Peyer's patch (tissue), 4 donors: ENCODE measurements around the gene PIGU.

ENCODE experiments used
- POLR2A ChIP-seq, 2 donors: fragments of 450-650 bp; IDR thresholded peaks; one replicate each; pipeline ENCODE4 v1.5.1; 2017; ENCODE audit warnings: antibody characterized with exemption in 2 of 2, mild to moderate bottlenecking in 2 of 2, moderate library complexity in 2 of 2
- TF ChIP-seq, protein P1 (sequence below), 6 experiments: fragments of 450-650 bp in 4 of 6; fragments of 200-600 bp in 2 of 6; sonication (generic) in 1 of 6; IDR thresholded peaks; one replicate each; pipeline ENCODE4 v1.5.1; 2017 to 2019; ENCODE audit warnings: antibody characterized with exemption in 6 of 6, mild to moderate bottlenecking in 3 of 6, moderate library complexity in 1 of 6

DNA sequence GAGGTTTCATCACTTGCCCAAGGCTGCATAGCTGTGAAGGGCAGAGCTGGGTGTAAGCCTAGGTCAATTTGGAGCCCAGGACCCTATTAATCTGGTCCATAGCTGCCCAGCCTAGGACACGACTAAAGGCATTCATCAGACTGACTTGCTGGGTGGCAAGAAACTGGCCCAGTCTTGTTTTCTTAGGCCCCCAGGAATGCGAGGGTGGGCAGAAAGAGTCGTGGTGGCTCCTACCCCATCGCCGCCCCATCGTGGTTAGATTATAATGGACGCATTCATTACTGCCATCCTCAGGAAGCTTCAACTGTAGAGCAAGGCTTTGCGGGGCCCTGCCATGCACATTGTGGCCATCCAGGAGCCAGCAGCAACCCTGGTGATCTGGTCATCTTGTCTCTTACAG, 144.6 kb downstream of the PIGU start:
- TF ChIP-seq, protein P1, sequence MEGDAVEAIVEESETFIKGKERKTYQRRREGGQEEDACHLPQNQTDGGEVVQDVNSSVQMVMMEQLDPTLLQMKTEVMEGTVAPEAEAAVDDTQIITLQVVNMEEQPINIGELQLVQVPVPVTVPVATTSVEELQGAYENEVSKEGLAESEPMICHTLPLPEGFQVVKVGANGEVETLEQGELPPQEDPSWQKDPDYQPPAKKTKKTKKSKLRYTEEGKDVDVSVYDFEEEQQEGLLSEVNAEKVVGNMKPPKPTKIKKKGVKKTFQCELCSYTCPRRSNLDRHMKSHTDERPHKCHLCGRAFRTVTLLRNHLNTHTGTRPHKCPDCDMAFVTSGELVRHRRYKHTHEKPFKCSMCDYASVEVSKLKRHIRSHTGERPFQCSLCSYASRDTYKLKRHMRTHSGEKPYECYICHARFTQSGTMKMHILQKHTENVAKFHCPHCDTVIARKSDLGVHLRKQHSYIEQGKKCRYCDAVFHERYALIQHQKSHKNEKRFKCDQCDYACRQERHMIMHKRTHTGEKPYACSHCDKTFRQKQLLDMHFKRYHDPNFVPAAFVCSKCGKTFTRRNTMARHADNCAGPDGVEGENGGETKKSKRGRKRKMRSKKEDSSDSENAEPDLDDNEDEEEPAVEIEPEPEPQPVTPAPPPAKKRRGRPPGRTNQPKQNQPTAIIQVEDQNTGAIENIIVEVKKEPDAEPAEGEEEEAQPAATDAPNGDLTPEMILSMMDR (IDR thresholded peaks at IDR 0.05) = no peak
- TF ChIP-seq POLR2A (IDR thresholded peaks at IDR 0.05) = no peak
